H1 (cell line): ENCODE results near the gene MRE11. TPM values are rescaled to one million over a fixed set of nuclear protein-coding genes. Genes with fewer than 3 reads are reported as not detected.

Experiments
- CTCF ChIA-PET: fragments of 300-600 bp; sonication (Branson Sonifier 250); formaldehyde crosslinking; loops from one replicate; lab custom pipeline; 2021; ENCODE audit not compliant: partially characterized antibody; lab: Charles Lee
- POLR2A ChIA-PET: fragments of 300-600 bp; sonication (Branson Sonifier 250); formaldehyde crosslinking; loops from one replicate; lab custom pipeline; 2021; ENCODE audit warnings: inconsistent platforms; ENCODE audit not compliant: partially characterized antibody; lab: Charles Lee
- DNase-seq, 2 experiments: peaks; one replicate each; pipeline versions ENCODE4 v3.0.0 to v3.0.0-alpha.2; 2010 to 2022; ENCODE audit warnings: low spot score in 2 of 2, low read depth in 1 of 2, mixed read lengths in 1 of 2
- FAIRE-seq: peaks from 2 replicates; lab custom pipeline; 2011; peaks lifted over from hg19 to GRCh38; lab: Jason Lieb, UNC
- H2AFZ ChIP-seq: 2 replicates; pipeline ENCODE4 v1.8.1; 2012; ENCODE audit warnings: low read length, inconsistent platforms
- H2AK5ac ChIP-seq: 2 replicates; pipeline ENCODE4 v1.6.1; 2013; ENCODE audit warnings: low read depth, low read length
- H2BK120ac ChIP-seq: replicated peaks from 2 replicates; pipeline ENCODE3; 2013; ENCODE audit warnings: low read depth, low read length, inconsistent platforms
- H2BK12ac ChIP-seq: 2 replicates; pipeline ENCODE4 v1.6.1; 2013; ENCODE audit warnings: low read depth, low read length
- H2BK15ac ChIP-seq: 2 replicates; pipeline ENCODE4 v1.6.1; 2013; ENCODE audit warnings: low read length
- H2BK20ac ChIP-seq: 2 replicates; pipeline ENCODE4 v1.6.1; 2013; ENCODE audit warnings: low read length
- H2BK5ac ChIP-seq: 2 replicates; pipeline ENCODE4 v1.6.1; 2013; ENCODE audit warnings: low read depth, low read length
- H3K14ac ChIP-seq: 2 replicates; pipeline ENCODE4 v1.6.1; 2013; ENCODE audit warnings: inconsistent platforms; ENCODE audit not compliant: insufficient read length
- H3K18ac ChIP-seq: 2 replicates; pipeline ENCODE4 v1.6.1; 2013; ENCODE audit warnings: low read length; ENCODE audit errors: extremely low read depth
- H3K23ac ChIP-seq: 2 replicates; pipeline ENCODE4 v1.6.1; 2013; ENCODE audit warnings: inconsistent platforms; ENCODE audit not compliant: insufficient read length
- H3K23me2 ChIP-seq: 2 replicates; pipeline ENCODE4 v1.6.1; 2013; ENCODE audit warnings: low read depth, low read length
- H3K27ac ChIP-seq: 2 replicates; pipeline ENCODE4 v1.6.1; 2011; ENCODE audit warnings: low read depth, low read length, inconsistent platforms
- H3K27me3 ChIP-seq, 4 experiments: replicated peaks in 1 of 4; 1 replicate in 1 of 4; 2 replicates in 3 of 4; pipeline versions ENCODE4 v1.6.1 to v1.8.1; 2011 to 2013; ENCODE audit warnings: low read length in 3 of 4, mild to moderate bottlenecking in 3 of 4, inconsistent platforms in 2 of 4, mixed read lengths in 2 of 4, moderate library complexity in 1 of 4; ENCODE audit not compliant: control insufficient read depth in 3 of 4, insufficient read depth in 3 of 4; ENCODE audit errors: extremely low read depth in 1 of 4
- H3K36me3 ChIP-seq, 4 experiments: 2 replicates each; pipeline versions ENCODE4 v1.6.1 to v1.8.1; 2011 to 2013; ENCODE audit warnings: mild to moderate bottlenecking in 4 of 4, low read length in 3 of 4, moderate library complexity in 2 of 4, control low read depth in 1 of 4, inconsistent platforms in 1 of 4; ENCODE audit not compliant: insufficient read depth in 4 of 4, control insufficient read depth in 2 of 4
- H3K4ac ChIP-seq: replicated peaks from 2 replicates; pipeline ENCODE3; 2013; ENCODE audit warnings: low read length, low read depth, mixed read lengths, inconsistent platforms; ENCODE audit not compliant: insufficient read length
- H3K4me1 ChIP-seq, 4 experiments: replicated peaks in 1 of 4; 1 replicate in 1 of 4; 2 replicates in 3 of 4; pipeline versions ENCODE4 v1.6.1 to v1.8.1; 2011 to 2013; ENCODE audit warnings: low read length in 3 of 4, inconsistent platforms in 2 of 4, mixed read lengths in 1 of 4; ENCODE audit not compliant: insufficient read depth in 4 of 4, control insufficient read depth in 3 of 4
- H3K4me2 ChIP-seq, 2 experiments: 2 replicates each; pipeline versions ENCODE4 v1.6.1 to v1.8.1; 2011 to 2013; ENCODE audit warnings: low read depth in 2 of 2, low read length in 2 of 2, control low read depth in 1 of 2, inconsistent platforms in 1 of 2, mild to moderate bottlenecking in 1 of 2; ENCODE audit not compliant: insufficient read depth in 1 of 2
- H3K4me3 ChIP-seq, 4 experiments: fragments of 200-600, 300-600 bp in 1 of 4; sonication (generic), shearing (Covaris generic), sonication (Bioruptor Twin) in 1 of 4; 2 replicates each; pipeline versions ENCODE4 v1.5.1 to v1.8.1; 2011 to 2016; ENCODE audit warnings: low read length in 4 of 4, low read depth in 3 of 4, control low read depth in 2 of 4, inconsistent platforms in 2 of 4, mild to moderate bottlenecking in 2 of 4, mixed read lengths in 1 of 4, moderate library complexity in 1 of 4; ENCODE audit not compliant: insufficient read depth in 2 of 4; ENCODE audit errors: extremely low read depth in 1 of 4
- H3K56ac ChIP-seq: replicated peaks from 2 replicates; pipeline ENCODE3; 2013; ENCODE audit warnings: low read depth, mild to moderate bottlenecking, mixed read lengths, low read length, inconsistent platforms; ENCODE audit not compliant: insufficient read length
- H3K79me1 ChIP-seq: 2 replicates; pipeline ENCODE4 v1.6.1; 2013; ENCODE audit warnings: low read depth, low read length, control low read depth
- H3K79me2 ChIP-seq, 2 experiments: 2 replicates each; pipeline versions ENCODE4 v1.6.1 to v1.8.1; 2012 to 2013; ENCODE audit warnings: low read length in 2 of 2, mild to moderate bottlenecking in 2 of 2, inconsistent platforms in 1 of 2; ENCODE audit not compliant: insufficient read depth in 2 of 2, control insufficient read depth in 1 of 2
- H3K9ac ChIP-seq, 4 experiments: replicated peaks in 1 of 4; 1 replicate in 1 of 4; 2 replicates in 3 of 4; pipeline versions ENCODE4 v1.6.1 to v1.8.1; 2011 to 2013; ENCODE audit warnings: low read depth in 3 of 4, low read length in 3 of 4, control low read depth in 2 of 4, mild to moderate bottlenecking in 2 of 4, moderate library complexity in 2 of 4, inconsistent platforms in 1 of 4; ENCODE audit errors: extremely low read depth in 1 of 4
- H3K9me3 ChIP-seq, 2 experiments: 2 replicates each; pipeline versions ENCODE4 v1.6.1 to v1.8.1; 2012 to 2013; ENCODE audit warnings: mild to moderate bottlenecking in 2 of 2, moderate library complexity in 2 of 2, control low read depth in 1 of 2, inconsistent platforms in 1 of 2, low read depth in 1 of 2, low read length in 1 of 2, mixed read lengths in 1 of 2; ENCODE audit not compliant: insufficient read depth in 2 of 2
- H4K20me1 ChIP-seq, 2 experiments: replicated peaks in 1 of 2; 2 replicates each; pipeline versions ENCODE3 to v1.8.1; 2011 to 2013; ENCODE audit warnings: inconsistent platforms in 2 of 2, low read length in 2 of 2, mild to moderate bottlenecking in 1 of 2; ENCODE audit not compliant: insufficient read depth in 2 of 2, control insufficient read depth in 1 of 2
- H4K5ac ChIP-seq: 2 replicates; pipeline ENCODE4 v1.6.1; 2013; ENCODE audit warnings: low read length, low read depth, mixed read lengths, inconsistent platforms; ENCODE audit not compliant: insufficient read length
- H4K8ac ChIP-seq: 2 replicates; pipeline ENCODE4 v1.8.0; 2013; ENCODE audit warnings: mild to moderate bottlenecking, moderate library complexity, low read length, inconsistent platforms; ENCODE audit not compliant: insufficient read depth; ENCODE audit errors: extremely low read depth
- H4K91ac ChIP-seq: replicated peaks from 2 replicates; pipeline ENCODE3; 2013; ENCODE audit warnings: low read length, mixed read lengths, inconsistent platforms; ENCODE audit not compliant: insufficient read length
- ASH2L ChIP-seq: fragments of 200-600, 300-600 bp; sonication (generic); IDR thresholded peaks from one replicate; pipeline ENCODE4 v1.7.1; 2017; ENCODE audit warnings: low read length
- SIX5 ChIP-seq: IDR thresholded peaks from 2 replicates; pipeline ENCODE4 v1.6.1; 2011; ENCODE audit warnings: mild to moderate bottlenecking, low read depth, low read length
- WGBS, 2 experiments: shearing (Covaris generic) in 1 of 2; methylation state at CpG; one replicate each; pipeline versions ENCODE4 v1.1.6 to v1.1.7; 2013 to 2015; ENCODE audit warnings: low lambda C conversion rate in 2 of 2, mixed read lengths in 2 of 2, inconsistent platforms in 1 of 2, low coverage in 1 of 2, missing lambda C conversion rate in 1 of 2; ENCODE audit not compliant: insufficient replicate concordance in 2 of 2, insufficient coverage in 1 of 2, insufficient read length in 1 of 2; ENCODE audit errors: extremely low coverage in 1 of 2, missing lambda C conversion rate in 1 of 2; 5-methylcytosine and 5-hydroxymethylcytosine counted together
- polyA plus RNA-seq, 7 experiments: library from polyadenylated mRNA; depleted of rRNA in 3 of 7; stranded (reverse) in 5 of 7; unstranded in 2 of 7; fragments of >200 nt in 5 of 7; fragments of 200-250 nt in 2 of 7; gene quantifications; 1 replicate in 5 of 7; 2 replicates in 1 of 7; 4 replicates in 1 of 7; pipeline versions ENCODE4 v1.2.1 to v1.2.3, GENCODE V29; 2011 to 2013; ENCODE audit warnings: missing spikeins in 2 of 7, mixed read lengths in 2 of 7
- total RNA-seq: library from RNA; stranded (reverse); fragmentation: NEBNext Ultra II Directional; extraction: Animal tissue kit (Norgen Biotek cat#: 25700); gene quantifications from 2 replicates; pipeline ENCODE4 v1.2.1, GENCODE V29; 2021

MRE11 gene
- total and polyA plus RNA-seq, 2 of the 8 experiments (the other 6 are each of a cell fraction or from before 2014, with no cell fraction given), result 7.2 to 43.4 TPM

GRCh38 chr11:94511932-94512781 is 18.5 kb upstream of the MRE11 start, which contains the start of gene C11orf97:
TSS of gene C11orf97 (plus strand) at chr11:94512461. CDS start at chr11:94512529, 68 bp downstream.
- H4K5ac ChIP-seq, result no peak within 1 kb of the TSS
- FAIRE-seq (no peak), DNase-seq (peak; percentile 25 to 88)
- H3K79me2 ChIP-seq, result no peaks in the 10 kb centered on the region
- H2AK5ac ChIP-seq, result no peak within 1 kb of the TSS
- H2BK5ac ChIP-seq, result no peak within 1 kb of the TSS
- peak within 1 kb of the TSS in 1 of 4 experiments; percentile 3; a peak in 1 of 7 replicates for H3K9ac ChIP-seq
- H3K9me3 ChIP-seq, result no peaks in the 10 kb centered on the region
- H3K4me1 ChIP-seq, result peaks cover 0 to 4% (median 0%) of the 10 kb centered on the region in 4 experiments; a peak in 2 of 7 replicates
- H4K20me1 ChIP-seq, result peaks cover 0 to 2% of the 10 kb centered on the region in 2 experiments
- ChIA-PET POLR2A (interaction anchor here (0.9 to 1.7 kb wide), 2 partner anchors 20 to 38 kb away, joined by 3 read pairs; no protein-coding TSS in a partner anchor), CTCF (interaction anchor here (0.6 to 2.8 kb wide), 7 partner anchors 9 to 617 kb away, joined by 3 to 16 read pairs (median 4); no protein-coding TSS in a partner anchor)
- no peaks in the 10 kb centered on the region for H3K36me3 ChIP-seq
- no peak within 1 kb of the TSS for H3K23ac ChIP-seq
- H2AFZ ChIP-seq, result peak within 1 kb of the TSS; percentile 72
- no peak within 1 kb of the TSS for H4K8ac ChIP-seq
- H3K27ac ChIP-seq, result no peak within 1 kb of the TSS
- H3K27me3 ChIP-seq, result peaks cover 0 to 14% (median 13%) of the 10 kb centered on the region in 4 experiments; a peak in 5 of 7 replicates
- H3K4me2 ChIP-seq, result peak within 1 kb of the TSS; percentile 73 to 92
- H3K79me1 ChIP-seq, result no peaks in the 10 kb centered on the region; the same call in 1 of the 2 replicates
- H2BK20ac ChIP-seq, result no peak within 1 kb of the TSS
- H2BK120ac ChIP-seq, result no peak within 1 kb of the TSS
- H3K4me3 ChIP-seq, result peak within 1 kb of the TSS; percentile 40 to 60 (median 53)
- peaks cover 9% of the 10 kb centered on the region for H3K23me2 ChIP-seq
- no peak within 1 kb of the TSS for H3K56ac ChIP-seq
- no peak within 1 kb of the TSS for H3K18ac ChIP-seq
- WGBS, 2 experiments, result 22% methylated on average over 38 of the region's 53 CpGs; no CpG with 5 or more reads in 1 of the 2 experiments
- H2BK15ac ChIP-seq, result no peak within 1 kb of the TSS
- no peak within 1 kb of the TSS; the same call in 1 of the 2 replicates for H2BK12ac ChIP-seq
- H3K4ac ChIP-seq, result peak within 1 kb of the TSS; percentile 3
- H4K91ac ChIP-seq, result no peak within 1 kb of the TSS
- H3K14ac ChIP-seq, result no peak within 1 kb of the TSS
- TF ChIP-seq SIX5, result no peak
- TF ChIP-seq ASH2L, result peak; percentile 34
